Esophagus squamous epithelium (tissue), 4 donors: ENCODE measurements around the gene GABRP.

ENCODE experiments used
- POLR2A ChIP-seq, 4 donors: fragments of 450-650 bp; IDR thresholded peaks; one replicate each; pipeline ENCODE4 v1.6.1; 2017; ENCODE audit warnings: antibody characterized with exemption in 4 of 4, mild to moderate bottlenecking in 4 of 4, moderate library complexity in 3 of 4
- TF ChIP-seq, protein P1 (sequence below), 6 experiments: fragments of 450-650 bp in 4 of 6; fragments of 200-600 bp in 2 of 6; sonication (generic) in 2 of 6; IDR thresholded peaks; one replicate each; pipeline ENCODE4 v1.5.1; 2016 to 2019; ENCODE audit warnings: antibody characterized with exemption in 6 of 6, mild to moderate bottlenecking in 4 of 6, moderate library complexity in 4 of 6

GRCh38 chr5:170751631-170752030, 31.9 kb upstream of the GABRP start:
- TF ChIP-seq, protein P1, sequence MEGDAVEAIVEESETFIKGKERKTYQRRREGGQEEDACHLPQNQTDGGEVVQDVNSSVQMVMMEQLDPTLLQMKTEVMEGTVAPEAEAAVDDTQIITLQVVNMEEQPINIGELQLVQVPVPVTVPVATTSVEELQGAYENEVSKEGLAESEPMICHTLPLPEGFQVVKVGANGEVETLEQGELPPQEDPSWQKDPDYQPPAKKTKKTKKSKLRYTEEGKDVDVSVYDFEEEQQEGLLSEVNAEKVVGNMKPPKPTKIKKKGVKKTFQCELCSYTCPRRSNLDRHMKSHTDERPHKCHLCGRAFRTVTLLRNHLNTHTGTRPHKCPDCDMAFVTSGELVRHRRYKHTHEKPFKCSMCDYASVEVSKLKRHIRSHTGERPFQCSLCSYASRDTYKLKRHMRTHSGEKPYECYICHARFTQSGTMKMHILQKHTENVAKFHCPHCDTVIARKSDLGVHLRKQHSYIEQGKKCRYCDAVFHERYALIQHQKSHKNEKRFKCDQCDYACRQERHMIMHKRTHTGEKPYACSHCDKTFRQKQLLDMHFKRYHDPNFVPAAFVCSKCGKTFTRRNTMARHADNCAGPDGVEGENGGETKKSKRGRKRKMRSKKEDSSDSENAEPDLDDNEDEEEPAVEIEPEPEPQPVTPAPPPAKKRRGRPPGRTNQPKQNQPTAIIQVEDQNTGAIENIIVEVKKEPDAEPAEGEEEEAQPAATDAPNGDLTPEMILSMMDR (IDR thresholded peaks at IDR 0.05): no peak
- TF ChIP-seq POLR2A (IDR thresholded peaks at IDR 0.05): no peak
